ENCODE results near the gene OTUB1. TPM values are rescaled to one million over a fixed set of nuclear protein-coding genes. Genes with fewer than 3 reads are reported as not detected.

The OTUB1 gene
- total and polyA plus RNA-seq, 9 of the 15 experiments (the other 6 are each of a cell fraction or from before 2014, with no cell fraction given): 29.5 to 134 (median 66.1) TPM

DNA sequence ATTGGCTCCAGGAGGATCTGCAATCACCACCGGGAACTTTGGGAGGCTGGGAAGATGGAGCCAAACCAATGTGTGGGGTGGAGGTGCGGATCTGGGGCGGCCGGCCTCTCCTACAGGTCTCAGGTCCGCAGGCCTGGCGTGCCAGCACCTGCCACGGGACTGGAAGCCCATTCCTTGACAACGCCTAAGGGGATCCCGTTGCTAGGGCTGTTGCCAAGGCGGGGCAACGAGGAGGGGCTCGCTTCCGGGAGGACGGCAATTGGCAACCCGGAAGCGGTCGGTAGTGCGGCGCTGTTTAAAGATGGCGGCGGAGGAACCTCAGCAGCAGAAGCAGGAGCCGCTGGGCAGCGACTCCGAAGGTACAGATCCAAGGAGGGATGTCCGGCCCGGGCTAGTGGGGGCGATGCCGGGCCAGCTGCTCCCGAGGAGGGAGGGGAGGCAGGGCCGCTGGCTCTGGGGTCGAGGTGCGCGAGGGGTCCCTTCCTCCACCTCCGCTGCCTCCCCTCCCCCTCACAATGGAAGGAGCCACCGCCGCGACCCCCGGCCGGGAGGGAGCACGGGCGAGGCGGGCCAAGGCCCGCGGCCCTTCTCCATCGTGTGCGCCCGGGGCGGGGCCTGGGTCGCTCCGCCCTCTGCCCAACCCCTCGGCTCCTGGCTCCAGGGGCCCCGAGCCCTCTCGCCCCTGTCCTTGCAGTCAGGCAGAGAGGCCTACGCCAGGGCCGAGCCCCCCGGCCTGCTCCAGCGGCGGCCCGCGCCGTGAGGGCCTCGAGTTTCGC lies at the start of gene OTUB1 (continued):
- TF ChIP-seq ZNF609 (CRISPR knock-in tag; IDR thresholded peaks at IDR 0.05; ENCODE audit: borderline replicate concordance): no peak
- TF ChIP-seq GATAD2B (IDR thresholded peaks at IDR 0.05; ENCODE audit: borderline replicate concordance): peak; percentile 61
- TF ChIP-seq, protein P1, sequence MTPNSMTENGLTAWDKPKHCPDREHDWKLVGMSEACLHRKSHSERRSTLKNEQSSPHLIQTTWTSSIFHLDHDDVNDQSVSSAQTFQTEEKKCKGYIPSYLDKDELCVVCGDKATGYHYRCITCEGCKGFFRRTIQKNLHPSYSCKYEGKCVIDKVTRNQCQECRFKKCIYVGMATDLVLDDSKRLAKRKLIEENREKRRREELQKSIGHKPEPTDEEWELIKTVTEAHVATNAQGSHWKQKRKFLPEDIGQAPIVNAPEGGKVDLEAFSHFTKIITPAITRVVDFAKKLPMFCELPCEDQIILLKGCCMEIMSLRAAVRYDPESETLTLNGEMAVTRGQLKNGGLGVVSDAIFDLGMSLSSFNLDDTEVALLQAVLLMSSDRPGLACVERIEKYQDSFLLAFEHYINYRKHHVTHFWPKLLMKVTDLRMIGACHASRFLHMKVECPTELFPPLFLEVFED (CRISPR knock-in tag; conservative IDR thresholded peaks at IDR 0.05): no peak
- no peak for TF ChIP-seq PCBP2 (IDR thresholded peaks at IDR 0.05; ENCODE audit: low read depth, low read length, poor library complexity, severe bottlenecking)
- no peak for TF ChIP-seq MTF1 (CRISPR knock-in tag; IDR thresholded peaks at IDR 0.05; ENCODE audit: borderline replicate concordance)
- no peak for TF ChIP-seq ZC3H11A (IDR thresholded peaks at IDR 0.05; ENCODE audit: low read depth, low read length)
- TF ChIP-seq, protein P2, sequence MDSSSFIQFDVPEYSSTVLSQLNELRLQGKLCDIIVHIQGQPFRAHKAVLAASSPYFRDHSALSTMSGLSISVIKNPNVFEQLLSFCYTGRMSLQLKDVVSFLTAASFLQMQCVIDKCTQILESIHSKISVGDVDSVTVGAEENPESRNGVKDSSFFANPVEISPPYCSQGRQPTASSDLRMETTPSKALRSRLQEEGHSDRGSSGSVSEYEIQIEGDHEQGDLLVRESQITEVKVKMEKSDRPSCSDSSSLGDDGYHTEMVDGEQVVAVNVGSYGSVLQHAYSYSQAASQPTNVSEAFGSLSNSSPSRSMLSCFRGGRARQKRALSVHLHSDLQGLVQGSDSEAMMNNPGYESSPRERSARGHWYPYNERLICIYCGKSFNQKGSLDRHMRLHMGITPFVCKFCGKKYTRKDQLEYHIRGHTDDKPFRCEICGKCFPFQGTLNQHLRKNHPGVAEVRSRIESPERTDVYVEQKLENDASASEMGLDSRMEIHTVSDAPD (CRISPR knock-in tag; IDR thresholded peaks at IDR 0.05): no peak
- no peak for TF ChIP-seq HNRNPK (IDR thresholded peaks at IDR 0.05; ENCODE audit: low read depth, low read length, poor library complexity, severe bottlenecking)
- TF ChIP-seq PRPF4 (IDR thresholded peaks at IDR 0.05; ENCODE audit: insufficient read depth, low read depth, low read length, poor library complexity, severe bottlenecking): no peak
- TF ChIP-seq DEAF1 (CRISPR knock-in tag; IDR thresholded peaks at IDR 0.05): no peak
- TF ChIP-seq, protein P3, sequence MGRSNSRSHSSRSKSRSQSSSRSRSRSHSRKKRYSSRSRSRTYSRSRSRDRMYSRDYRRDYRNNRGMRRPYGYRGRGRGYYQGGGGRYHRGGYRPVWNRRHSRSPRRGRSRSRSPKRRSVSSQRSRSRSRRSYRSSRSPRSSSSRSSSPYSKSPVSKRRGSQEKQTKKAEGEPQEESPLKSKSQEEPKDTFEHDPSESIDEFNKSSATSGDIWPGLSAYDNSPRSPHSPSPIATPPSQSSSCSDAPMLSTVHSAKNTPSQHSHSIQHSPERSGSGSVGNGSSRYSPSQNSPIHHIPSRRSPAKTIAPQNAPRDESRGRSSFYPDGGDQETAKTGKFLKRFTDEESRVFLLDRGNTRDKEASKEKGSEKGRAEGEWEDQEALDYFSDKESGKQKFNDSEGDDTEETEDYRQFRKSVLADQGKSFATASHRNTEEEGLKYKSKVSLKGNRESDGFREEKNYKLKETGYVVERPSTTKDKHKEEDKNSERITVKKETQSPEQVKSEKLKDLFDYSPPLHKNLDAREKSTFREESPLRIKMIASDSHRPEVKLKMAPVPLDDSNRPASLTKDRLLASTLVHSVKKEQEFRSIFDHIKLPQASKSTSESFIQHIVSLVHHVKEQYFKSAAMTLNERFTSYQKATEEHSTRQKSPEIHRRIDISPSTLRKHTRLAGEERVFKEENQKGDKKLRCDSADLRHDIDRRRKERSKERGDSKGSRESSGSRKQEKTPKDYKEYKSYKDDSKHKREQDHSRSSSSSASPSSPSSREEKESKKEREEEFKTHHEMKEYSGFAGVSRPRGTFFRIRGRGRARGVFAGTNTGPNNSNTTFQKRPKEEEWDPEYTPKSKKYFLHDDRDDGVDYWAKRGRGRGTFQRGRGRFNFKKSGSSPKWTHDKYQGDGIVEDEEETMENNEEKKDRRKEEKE (IDR thresholded peaks at IDR 0.05; ENCODE audit: borderline replicate concordance in 1 of 2, control insufficient read depth in 1 of 2, low read depth in 2 of 2, low read length in 1 of 2): no peak
- peak; percentile 29; the same call in 1 of the 2 replicates for TF ChIP-seq NFIC (IDR thresholded peaks at IDR 0.05)

Data from K562 (cell line).